RKO (cell line): ENCODE results near the gene EPN3.

ENCODE experiments used
- DNase-seq: peaks from one replicate; pipeline ENCODE4 v3.0.0-alpha.2; 2016; ENCODE audit warnings: low spot score

The EPN3 gene

GRCh38 chr17:50590946-50591737, 58.6 kb downstream of the EPN3 start:
- DNase-seq, result no peak

- no peak for DNase-seq
These were observed 60.8 kb downstream of the EPN3 start for GRCh38 chr17:50593321-50593720.
